Effector memory CD4-positive, alpha-beta T cell (primary cell): ENCODE data around the gene ZC3H8.
"Not testable (repeated sequence)": the region's sequence is repeated elsewhere in the genome, so short reads cannot be mapped to it uniquely, and the experiment has no call there.

Experiments
- DNase-seq, 3 donors: peaks; one replicate each; pipeline ENCODE4 v3.0.0-alpha.2; 2020
- H3K27ac ChIP-seq: 2 replicates; pipeline ENCODE4 v1.7.0; 2013; ENCODE audit warnings: mild to moderate bottlenecking, low read length, moderate library complexity; ENCODE audit not compliant: insufficient read depth, poor library complexity, severe bottlenecking
- H3K27me3 ChIP-seq: replicated peaks from 2 replicates; pipeline ENCODE4 v1.7.0; 2013; ENCODE audit warnings: mild to moderate bottlenecking, low read length; ENCODE audit not compliant: insufficient read depth, control insufficient read depth, poor library complexity, severe bottlenecking
- H3K36me3 ChIP-seq: 2 replicates; pipeline ENCODE4 v1.7.0; 2013; ENCODE audit warnings: mild to moderate bottlenecking, low read length, moderate library complexity; ENCODE audit not compliant: control insufficient read depth, insufficient read depth
- H3K4me1 ChIP-seq: 2 replicates; pipeline ENCODE4 v1.7.0; 2013; ENCODE audit warnings: low read length, mild to moderate bottlenecking; ENCODE audit not compliant: control insufficient read depth, insufficient read depth, poor library complexity, severe bottlenecking
- H3K4me3 ChIP-seq: 2 replicates; pipeline ENCODE4 v1.7.0; 2013; ENCODE audit warnings: low read length, low read depth, mild to moderate bottlenecking; ENCODE audit not compliant: insufficient read depth, poor library complexity, severe bottlenecking
- H3K9me3 ChIP-seq: 2 replicates; pipeline ENCODE4 v1.7.0; 2013; ENCODE audit warnings: mild to moderate bottlenecking, low read length, moderate library complexity; ENCODE audit not compliant: control insufficient read depth

The ZC3H8 gene

GRCh38 chr2:112239862-112240261, 15.0 kb downstream of the ZC3H8 start:
- no peak for DNase-seq
- H3K27me3 ChIP-seq = no peaks in the 10 kb centered on the region
- no peaks in the 10 kb centered on the region for H3K4me1 ChIP-seq
- peaks cover 7% of the 10 kb centered on the region for H3K36me3 ChIP-seq
- H3K4me3 ChIP-seq = no peak overlapping the region
- H3K9me3 ChIP-seq = no peaks in the 10 kb centered on the region
- H3K27ac ChIP-seq = no peak overlapping the region

- Histone ChIP-seq H3K4me3 (no peak overlapping the region), H3K36me3 (peaks cover 7% of the 10 kb centered on the region), H3K4me1 (no peaks in the 10 kb centered on the region), H3K27me3 (no peaks in the 10 kb centered on the region), H3K9me3 (no peaks in the 10 kb centered on the region), H3K27ac (no peak overlapping the region)
- no peak for DNase-seq
These were observed 24.5 kb downstream of the ZC3H8 start for GRCh38 chr2:112230371-112230770.

GRCh38 chr2:112229348-112229747, 25.5 kb downstream of the ZC3H8 start:
- no peak for DNase-seq
- Histone ChIP-seq H3K27me3 (no peaks in the 10 kb centered on the region), H3K4me1 (no peaks in the 10 kb centered on the region), H3K36me3 (peaks cover 5% of the 10 kb centered on the region), H3K9me3 (no peaks in the 10 kb centered on the region), H3K27ac (no peak overlapping the region), H3K4me3 (no peak overlapping the region)

GRCh38 chr2:112220831-112221230, 34.0 kb downstream of the ZC3H8 start:
- H3K9me3 ChIP-seq = peaks cover 6% of the 10 kb centered on the region
- H3K4me3 ChIP-seq = no peak overlapping the region
- H3K4me1 ChIP-seq = no peaks in the 10 kb centered on the region
- no peak for DNase-seq
- peaks cover 10% of the 10 kb centered on the region for H3K36me3 ChIP-seq
- H3K27ac ChIP-seq = no peak overlapping the region
- no peaks in the 10 kb centered on the region for H3K27me3 ChIP-seq

GRCh38 chr2:112220186-112220585, 34.7 kb downstream of the ZC3H8 start:
- H3K4me3 ChIP-seq = no peak overlapping the region
- H3K27me3 ChIP-seq = no peaks in the 10 kb centered on the region
- no peaks in the 10 kb centered on the region for H3K4me1 ChIP-seq
- DNase-seq = no peak
- H3K9me3 ChIP-seq = peaks cover 6% of the 10 kb centered on the region
- H3K36me3 ChIP-seq = peaks cover 12% of the 10 kb centered on the region
- no peak overlapping the region for H3K27ac ChIP-seq

- Histone ChIP-seq H3K4me3 (no peak overlapping the region), H3K9me3 (peaks cover 6% of the 10 kb centered on the region), H3K27me3 (no peaks in the 10 kb centered on the region), H3K36me3 (peaks cover 20% of the 10 kb centered on the region), H3K27ac (no peak overlapping the region), H3K4me1 (no peaks in the 10 kb centered on the region)
- DNase-seq = no peak
These were observed 37.0 kb downstream of the ZC3H8 start for GRCh38 chr2:112217854-112218253.

- Histone ChIP-seq H3K27me3 (no peaks in the 10 kb centered on the region), H3K4me1 (no peaks in the 10 kb centered on the region), H3K9me3 (peaks cover 6% of the 10 kb centered on the region), H3K4me3 (no peak overlapping the region), H3K27ac (no peak overlapping the region), H3K36me3 (peaks cover 13% of the 10 kb centered on the region)
- DNase-seq = no peak
These were observed 38.7 kb downstream of the ZC3H8 start for GRCh38 chr2:112216167-112216566.

- not testable (repeated sequence) for H3K27ac ChIP-seq, H3K36me3 ChIP-seq, H3K27me3 ChIP-seq, H3K4me3 ChIP-seq, H3K9me3 ChIP-seq, H3K4me1 ChIP-seq, DNase-seq
These were observed 46.9 kb downstream of the ZC3H8 start for GRCh38 chr2:112207905-112208304.

GRCh38 chr2:112204411-112204810, 50.4 kb downstream of the ZC3H8 start:
- DNase-seq = no peak
- no peaks in the 10 kb centered on the region for H3K27me3 ChIP-seq
- H3K27ac ChIP-seq = no peak overlapping the region
- no peak overlapping the region for H3K4me3 ChIP-seq
- no peaks in the 10 kb centered on the region for H3K36me3 ChIP-seq
- H3K9me3 ChIP-seq = peaks cover 5% of the 10 kb centered on the region
- H3K4me1 ChIP-seq = no peaks in the 10 kb centered on the region

- Histone ChIP-seq H3K27me3 (no peaks in the 10 kb centered on the region), H3K4me1 (no peaks in the 10 kb centered on the region), H3K27ac (no peak overlapping the region), H3K9me3 (peaks cover 5% of the 10 kb centered on the region), H3K36me3 (no peaks in the 10 kb centered on the region), H3K4me3 (no peak overlapping the region)
- DNase-seq = no peak
These were observed 53.0 kb downstream of the ZC3H8 start for GRCh38 chr2:112201696-112202430.
